ENCODE data around the gene XPR1.

XPR1 gene

DNA sequence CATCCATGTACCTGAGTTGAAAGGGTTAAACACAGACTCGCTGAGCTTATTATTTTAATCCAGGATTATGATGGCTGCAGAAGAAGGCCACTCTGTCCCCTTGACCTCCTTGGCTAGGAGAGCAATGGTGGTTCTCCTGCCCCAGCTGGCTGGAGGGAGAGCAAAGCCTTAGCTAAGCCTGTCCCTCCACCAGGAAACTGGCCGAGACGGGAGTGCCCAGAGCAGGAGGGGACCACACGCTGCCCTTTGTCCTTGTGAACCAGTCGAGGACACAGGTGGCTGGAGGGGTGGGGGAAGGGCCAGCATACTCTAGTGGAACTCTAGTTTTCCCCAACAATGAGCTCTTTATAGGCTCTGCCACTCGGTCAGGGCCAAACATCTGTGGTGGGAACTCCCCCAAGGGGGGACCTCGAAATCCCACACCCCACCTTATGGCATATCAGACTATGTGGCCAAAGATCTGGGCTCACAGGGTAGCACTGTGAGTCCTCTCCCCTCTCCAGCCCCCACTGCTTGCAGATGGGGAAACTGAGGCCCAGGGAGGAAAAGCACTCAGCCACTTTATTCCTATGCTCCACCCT, 293.7 kb downstream of the XPR1 start:
- in situ Hi-C loops (cut with MboI; ENCODE audit: low sequenced_read_pairs): no loop called here

DNA sequence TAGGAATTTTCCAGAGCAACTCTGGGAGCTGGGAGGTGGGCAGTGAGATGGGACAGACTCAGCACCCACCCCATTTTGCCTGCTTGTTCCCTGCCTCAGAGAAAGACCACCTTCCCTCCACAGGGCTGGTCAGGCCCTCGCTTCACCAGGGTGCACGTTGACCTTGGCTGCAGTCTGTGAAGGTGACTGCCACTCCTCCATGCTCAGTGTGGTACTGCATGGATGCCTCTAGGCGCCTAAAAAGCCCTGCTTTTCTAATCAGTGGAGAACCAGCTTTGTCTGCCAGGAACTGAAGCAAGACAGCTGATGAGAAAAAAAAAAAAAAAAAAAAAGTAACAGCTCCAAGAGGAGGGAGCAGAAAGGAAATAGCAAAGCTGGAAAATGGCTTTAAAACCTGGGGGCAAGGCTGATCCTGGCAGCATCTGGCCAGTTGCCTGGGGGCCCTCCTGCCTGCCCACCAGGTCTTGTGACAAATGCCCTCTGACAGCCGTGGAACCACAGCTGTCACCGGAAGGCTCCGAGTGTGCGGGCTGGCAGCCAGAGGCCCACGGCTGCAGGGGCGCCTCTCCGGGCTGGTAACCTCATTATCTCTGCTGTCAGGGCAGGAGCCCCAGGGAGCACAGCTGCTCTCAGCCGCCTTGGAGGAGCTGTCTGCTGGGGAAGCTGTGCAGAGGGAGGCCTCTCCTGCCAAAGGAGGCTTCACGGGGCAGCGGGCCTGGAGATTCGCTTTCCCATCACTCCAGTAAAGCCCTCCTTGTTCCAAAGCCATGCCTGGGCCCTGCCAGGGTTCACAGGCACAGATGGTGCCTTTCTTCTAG, 294.6 kb downstream of the XPR1 start:
- in situ Hi-C loops (cut with MboI; ENCODE audit: low sequenced_read_pairs): no loop called here

DNA sequence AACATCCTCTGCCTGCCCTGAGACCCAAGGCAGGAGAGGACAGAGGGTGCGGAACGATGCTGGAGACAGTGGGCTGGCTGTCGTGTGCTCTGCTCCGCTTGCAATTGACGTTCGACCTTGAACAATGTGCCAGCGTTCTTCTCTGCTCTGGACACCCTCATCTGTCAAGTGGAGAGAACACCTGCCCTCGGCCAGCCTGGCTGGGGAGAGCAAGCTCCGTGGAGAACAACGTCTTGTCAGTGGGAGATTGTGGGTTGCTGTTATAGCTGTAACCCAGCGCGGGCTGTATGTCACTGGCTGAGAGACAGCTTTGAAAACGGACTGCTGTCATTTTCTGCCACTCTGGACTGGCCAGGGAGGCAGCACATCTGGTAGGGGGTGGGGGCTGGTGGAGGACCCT, 295.5 kb downstream of the XPR1 start:
- in situ Hi-C loops (cut with MboI; ENCODE audit: low sequenced_read_pairs): no loop called here

GRCh38 chr1:180927841-180928240, 296.0 kb downstream of the XPR1 start:
- in situ Hi-C loops (cut with MboI; ENCODE audit: low sequenced_read_pairs): no loop called here

DNA sequence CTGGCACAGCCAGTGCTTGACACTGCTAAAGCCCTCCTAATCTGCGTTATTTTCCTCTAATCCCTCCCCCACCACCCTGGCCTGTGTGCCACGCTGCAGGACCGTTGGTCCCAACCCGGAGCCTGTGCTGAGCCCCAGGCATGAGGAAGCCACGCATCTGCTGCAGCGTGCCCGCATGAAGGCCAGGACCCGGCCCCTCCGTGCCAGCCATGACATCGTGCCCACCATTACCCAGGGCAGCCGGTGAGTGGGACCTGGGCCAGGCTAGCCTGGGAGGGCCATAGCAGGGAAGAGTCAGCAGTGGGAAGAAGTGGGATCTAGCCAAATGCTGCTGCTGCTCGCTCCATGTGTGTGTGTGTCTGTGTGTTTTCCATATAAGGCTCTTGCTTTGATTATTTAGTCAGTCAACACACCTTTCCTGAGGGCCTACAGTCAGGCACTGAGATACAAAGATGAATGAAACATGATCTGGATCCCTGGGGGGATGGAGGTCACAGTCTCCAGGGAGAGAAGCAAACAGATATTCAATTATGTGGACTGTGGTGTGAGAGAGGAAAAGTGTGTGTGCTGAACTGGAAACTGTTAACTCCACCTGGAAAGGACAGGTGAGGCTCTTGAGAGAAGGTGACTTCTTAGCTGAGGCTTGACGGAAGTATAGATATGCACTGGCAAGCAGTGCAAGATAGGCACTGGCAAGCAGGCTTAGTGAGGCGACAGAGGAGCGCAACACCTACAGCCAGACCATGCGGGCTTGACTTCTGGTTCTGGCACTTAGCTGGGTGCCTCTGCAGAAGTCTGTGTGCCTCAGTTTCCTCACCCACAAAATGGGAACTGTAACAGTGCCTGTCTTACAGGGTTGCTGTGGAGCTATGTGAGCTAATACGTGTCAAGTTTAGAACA, 296.8 kb downstream of the XPR1 start:
- in situ Hi-C loops (cut with MboI; ENCODE audit: low sequenced_read_pairs): no loop called here

DNA sequence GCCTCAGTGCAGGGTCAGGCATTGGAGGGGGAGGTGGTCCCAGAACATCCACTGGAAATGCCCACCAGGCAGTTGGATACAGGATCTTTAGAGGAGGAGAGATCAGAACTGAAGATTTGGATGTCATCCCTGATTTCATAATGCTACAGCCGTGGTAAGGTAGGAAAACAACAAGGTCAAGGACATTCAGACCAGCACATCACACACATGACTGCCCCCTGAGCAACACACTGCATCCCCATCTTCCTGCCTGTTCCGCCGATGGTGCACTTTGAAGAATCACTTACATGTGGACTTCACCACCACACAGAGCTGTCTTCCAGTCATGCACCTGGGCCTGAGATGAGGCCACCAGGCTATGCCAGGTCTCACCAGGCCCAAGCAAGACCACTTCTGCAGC, 297.6 kb downstream of the XPR1 start:
- in situ Hi-C loops (cut with MboI; ENCODE audit: low sequenced_read_pairs): no loop called here

GRCh38 chr1:180930687-180931086, 298.9 kb downstream of the XPR1 start:
- in situ Hi-C loops (cut with MboI; ENCODE audit: low sequenced_read_pairs): no loop called here

GRCh38 chr1:180931529-180931928, 299.7 kb downstream of the XPR1 start:
- in situ Hi-C loops (cut with MboI; ENCODE audit: low sequenced_read_pairs): no loop called here

DNA sequence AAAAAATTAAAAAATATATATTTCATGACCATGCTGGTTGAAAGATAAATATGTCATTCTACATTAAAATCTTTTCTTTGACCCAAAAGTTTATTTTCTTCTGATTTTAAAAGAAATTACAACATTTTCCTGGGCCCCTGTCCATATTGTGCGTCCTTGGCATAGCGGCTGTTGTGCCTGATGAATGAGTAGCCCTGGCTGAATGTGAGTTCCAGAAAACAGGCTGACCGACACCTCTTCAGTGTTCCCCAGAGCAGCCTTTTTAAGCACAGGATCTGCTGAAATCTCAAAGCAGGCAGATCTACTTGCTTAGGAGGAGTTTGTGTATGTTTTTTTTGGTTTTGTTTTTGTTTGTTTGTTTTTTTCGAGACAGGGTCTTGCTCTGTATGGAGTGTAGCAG, 300.6 kb downstream of the XPR1 start:
- in situ Hi-C loops (cut with MboI; ENCODE audit: low sequenced_read_pairs): no loop called here

DNA sequence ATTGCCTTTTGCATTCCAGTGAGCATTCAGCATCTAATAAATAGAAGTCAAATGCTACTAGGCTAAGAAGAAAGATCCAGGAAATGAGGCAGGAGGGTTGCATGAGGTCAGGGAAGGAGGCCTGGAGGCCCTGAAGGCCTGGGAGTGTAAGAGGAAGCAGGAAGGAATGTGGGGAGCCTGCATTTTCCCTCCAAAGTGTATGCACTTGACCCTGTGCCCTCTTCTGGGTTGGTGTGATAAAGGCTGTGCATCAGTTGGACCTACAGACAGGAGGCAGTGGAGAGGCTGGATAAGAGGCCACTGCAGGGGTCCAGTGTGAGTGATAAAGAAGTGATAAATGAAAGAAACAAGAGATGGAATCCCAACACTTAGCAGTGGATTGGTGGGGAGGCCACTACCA, 301.3 kb downstream of the XPR1 start:
- in situ Hi-C loops (cut with MboI; ENCODE audit: low sequenced_read_pairs): no loop called here

- in situ Hi-C loops (cut with MboI; ENCODE audit: low sequenced_read_pairs): no loop called here
These were observed 302.7 kb downstream of the XPR1 start for GRCh38 chr1:180934563-180934962.

DNA sequence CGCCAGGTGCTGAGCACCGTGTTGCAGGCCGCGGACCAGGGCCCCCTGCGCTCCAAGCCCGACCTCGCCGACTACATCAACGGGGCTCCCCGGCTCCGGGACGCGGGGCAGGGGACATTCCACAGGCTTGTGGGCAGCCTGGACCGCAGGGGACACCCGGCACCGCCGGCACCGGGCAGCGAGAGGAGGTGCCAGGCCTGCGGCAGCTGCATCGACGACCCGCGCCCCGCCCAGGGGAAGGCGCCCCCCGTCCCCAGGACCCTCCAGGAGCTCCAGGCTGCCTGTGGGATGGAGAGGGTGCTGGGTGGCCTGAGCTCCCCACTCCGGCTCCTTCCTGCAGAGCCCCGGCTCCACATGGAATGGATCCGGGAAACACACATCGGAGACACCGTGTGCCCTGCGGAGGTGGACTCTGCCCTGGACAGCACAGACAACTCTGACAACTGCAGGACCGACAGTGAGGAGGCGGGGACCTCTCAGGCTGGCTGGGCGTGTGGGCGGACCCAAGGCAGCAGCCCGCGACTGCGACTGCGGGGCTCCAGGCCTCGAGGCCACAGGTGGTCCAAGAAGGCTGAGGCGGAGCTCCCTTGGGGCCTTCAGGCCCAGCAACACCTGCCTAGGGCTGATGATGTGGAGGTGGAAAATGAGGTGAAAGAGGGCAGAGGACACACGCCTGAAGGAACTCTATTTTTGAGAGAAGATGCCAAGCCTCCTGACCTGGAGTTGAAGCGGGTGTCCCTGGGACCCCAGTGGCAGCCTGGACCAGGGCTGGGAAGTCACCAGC, 303.7 kb downstream of the XPR1 start:
- in situ Hi-C loops (cut with MboI; ENCODE audit: low sequenced_read_pairs): no loop called here

DNA sequence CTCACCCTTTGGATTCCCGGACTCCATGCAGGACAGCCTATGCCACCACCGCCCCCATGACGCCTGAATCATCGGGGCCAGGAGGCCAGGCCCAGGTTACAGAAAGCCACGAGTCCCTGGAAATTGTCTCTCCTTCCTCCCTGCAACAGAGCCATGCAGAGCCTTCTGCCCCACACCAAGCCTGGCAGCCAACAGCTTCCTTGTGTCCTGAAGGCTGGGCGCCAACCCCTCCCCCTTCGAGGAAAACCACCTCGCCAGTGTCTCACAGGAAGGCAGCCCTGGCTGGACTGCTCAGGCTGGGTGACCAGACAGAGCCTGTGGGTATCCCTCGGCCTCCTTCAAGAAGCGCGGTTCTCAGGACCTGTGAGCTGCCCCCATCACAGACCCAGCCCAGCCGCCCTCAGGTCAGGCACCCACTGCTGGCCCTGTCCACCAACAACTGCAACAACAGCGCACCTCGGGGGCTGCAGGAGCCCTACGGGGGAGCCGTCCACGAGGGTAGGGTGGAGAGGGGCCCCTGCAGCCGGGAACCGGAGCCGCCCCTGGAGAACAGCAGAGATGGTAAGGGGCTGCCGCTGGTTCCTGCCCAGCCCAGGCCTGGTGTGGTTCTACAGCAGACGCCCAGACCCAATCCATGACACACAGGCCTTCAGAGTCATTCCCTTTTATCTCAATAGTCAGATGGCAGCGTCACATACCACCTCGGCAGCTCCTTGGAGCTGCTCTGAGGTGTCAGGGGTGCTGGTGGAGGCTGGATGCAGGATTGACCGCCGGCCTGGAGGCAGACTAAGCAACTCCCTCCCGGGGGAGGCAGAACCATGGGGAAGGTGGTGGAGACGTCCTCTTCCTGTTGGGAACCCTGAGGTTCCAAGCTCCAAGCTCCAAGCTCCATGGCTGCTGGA, 304.5 kb downstream of the XPR1 start:
- in situ Hi-C loops (cut with MboI; ENCODE audit: low sequenced_read_pairs): no loop called here

DNA sequence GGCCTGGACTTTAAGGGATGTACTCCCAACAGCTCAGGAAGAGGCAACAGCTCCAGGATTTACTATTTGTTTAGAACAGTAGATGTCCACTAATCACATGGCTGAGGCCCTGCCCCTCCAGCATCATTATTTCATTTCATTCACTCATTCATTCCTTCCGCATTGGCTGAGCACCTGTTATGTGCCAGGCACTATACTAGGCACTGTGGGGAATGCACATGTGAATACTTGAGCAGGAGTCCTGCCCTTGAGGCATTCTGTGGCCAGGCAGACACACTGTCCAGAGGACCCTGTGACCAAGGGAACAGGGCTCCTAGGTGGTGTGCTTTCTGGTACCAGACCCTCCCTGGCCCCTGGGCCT, 305.2 kb downstream of the XPR1 start:
- in situ Hi-C loops (cut with MboI; ENCODE audit: low sequenced_read_pairs): no loop called here

- in situ Hi-C loops (cut with MboI; ENCODE audit: low sequenced_read_pairs): no loop called here
These were observed 305.9 kb downstream of the XPR1 start for GRCh38 chr1:180937624-180938225.

DNA sequence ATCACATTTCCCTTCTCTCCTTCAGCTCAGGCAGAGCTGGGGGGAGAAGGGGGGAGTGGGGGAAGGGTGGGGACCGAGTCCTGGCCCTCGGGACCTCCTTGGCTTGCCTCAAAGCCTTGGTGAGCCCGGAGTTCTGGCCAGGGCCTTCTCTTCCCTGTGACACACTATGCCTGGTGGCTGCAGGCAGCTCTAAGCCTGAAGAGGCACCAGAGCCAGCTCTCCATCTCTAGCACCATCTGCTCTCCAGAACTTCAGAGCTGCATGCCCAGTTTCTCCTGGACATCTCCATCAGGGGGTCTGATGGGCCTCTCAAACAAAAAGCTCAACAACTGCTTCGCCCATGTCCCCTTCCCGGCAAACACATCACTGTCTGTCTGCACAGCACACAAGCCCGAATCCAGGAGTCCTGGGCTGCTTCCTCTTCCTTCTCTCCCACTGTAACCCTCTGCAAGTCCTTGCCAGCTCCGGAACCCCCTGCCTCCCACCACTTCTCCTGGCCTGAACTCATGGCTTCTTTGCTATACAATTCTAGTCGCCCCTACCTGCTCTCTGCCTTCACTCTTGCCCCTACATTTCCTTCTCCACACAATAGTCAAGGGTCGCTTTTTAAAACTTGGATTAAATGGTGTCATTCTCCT, 307.4 kb downstream of the XPR1 start:
- in situ Hi-C loops (cut with MboI; ENCODE audit: low sequenced_read_pairs): no loop called here

GRCh38 chr1:180939711-180940103, 307.9 kb downstream of the XPR1 start:
- in situ Hi-C loops (cut with MboI; ENCODE audit: low sequenced_read_pairs): no loop called here
